Measurements from ENCODE around the gene STAU1.

- TF ChIP-seq EZH2 (IDR thresholded peaks at IDR 0.05; ENCODE audit: low read length) (no peak), CTCF (optimal IDR thresholded peaks at IDR 0.05 in 1 of 3, IDR thresholded peaks at IDR 0.05 in 1 of 3, conservative IDR thresholded peaks at IDR 0.05 in 1 of 3; ENCODE audit: extremely low read depth in 1 of 3, insufficient read depth in 2 of 3, low read length in 3 of 3) (no peak)
Measured at GRCh38 chr20:49074521-49074920, 113.6 kb downstream of the STAU1 start.
